Superior temporal gyrus (tissue), 1 donor: ENCODE data around the gene ARCN1.

Experiments used
- DNase-seq: peaks from one replicate; pipeline ENCODE4 v3.0.0-alpha.2; 2016; ENCODE audit errors: extremely low spot score

Gene ARCN1

GRCh38 chr11:118572061-118572980 lies at the start of gene ARCN1:
Gene ARCN1, plus strand, starts transcription at chr11:118572409. Its CDS starts 139 bp downstream, at chr11:118572548.
- DNase-seq: peak; percentile 77

DNA sequence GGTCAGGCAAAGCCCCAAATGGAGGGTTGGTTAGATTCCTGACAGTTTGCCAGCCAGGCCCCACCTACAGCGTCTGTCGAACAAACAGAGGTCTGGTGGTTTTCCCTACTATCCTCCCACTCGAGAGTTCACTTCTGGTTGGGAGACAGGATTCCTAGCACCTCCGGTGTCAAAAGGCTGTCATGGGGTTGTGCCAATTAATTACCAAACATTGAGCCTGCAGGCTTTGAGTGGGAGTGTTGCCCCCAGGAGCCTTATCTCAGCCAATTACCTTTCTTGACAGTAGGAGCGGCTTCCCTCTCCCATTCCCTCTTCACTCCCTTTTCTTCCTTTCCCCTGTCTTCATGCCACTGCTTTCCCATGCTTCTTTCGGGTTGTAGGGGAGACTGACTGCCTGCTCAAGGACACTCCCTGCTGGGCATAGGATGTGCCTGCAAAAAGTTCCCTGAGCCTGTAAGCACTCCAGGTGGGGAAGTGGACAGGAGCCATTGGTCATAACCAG lies 49.6 kb upstream of the ARCN1 start:
- DNase-seq: no peak

GRCh38 chr11:118524356-118524755 lies 47.9 kb upstream of the ARCN1 start:
- DNase-seq: no peak

DNA sequence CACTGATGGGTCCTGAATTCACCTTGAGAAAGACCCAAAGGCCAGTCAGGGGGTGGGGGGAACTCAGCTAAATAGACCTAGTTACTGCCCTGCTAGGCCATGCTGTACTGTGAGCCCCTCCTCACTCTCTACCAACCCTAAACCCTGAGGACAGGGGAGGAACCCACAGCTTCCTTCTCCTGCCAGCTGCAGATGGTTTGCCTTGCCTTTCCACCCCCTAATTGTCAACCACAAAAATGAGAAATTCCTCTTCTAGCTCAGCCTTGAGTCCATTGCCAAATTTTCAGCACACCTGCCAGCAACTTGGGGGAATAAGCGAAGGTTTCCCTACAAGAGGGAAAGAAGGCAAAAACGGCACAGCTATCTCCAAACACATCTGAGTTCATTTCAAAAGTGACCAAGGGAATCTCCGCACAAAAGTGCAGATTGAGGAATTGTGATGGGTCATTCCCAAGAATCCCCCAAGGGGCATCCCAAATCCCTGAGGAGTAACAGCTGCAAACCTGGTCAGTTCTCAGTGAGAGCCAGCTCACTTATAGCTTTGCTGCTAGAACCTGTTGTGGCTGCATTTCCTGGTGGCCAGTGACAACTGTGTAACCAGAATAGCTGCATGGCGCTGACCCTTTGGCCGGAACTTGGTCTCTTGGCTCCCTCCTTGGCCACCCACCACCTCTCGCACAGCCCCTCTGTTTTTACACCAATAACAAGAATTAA lies 47.3 kb upstream of the ARCN1 start:
- DNase-seq: no peak

DNA sequence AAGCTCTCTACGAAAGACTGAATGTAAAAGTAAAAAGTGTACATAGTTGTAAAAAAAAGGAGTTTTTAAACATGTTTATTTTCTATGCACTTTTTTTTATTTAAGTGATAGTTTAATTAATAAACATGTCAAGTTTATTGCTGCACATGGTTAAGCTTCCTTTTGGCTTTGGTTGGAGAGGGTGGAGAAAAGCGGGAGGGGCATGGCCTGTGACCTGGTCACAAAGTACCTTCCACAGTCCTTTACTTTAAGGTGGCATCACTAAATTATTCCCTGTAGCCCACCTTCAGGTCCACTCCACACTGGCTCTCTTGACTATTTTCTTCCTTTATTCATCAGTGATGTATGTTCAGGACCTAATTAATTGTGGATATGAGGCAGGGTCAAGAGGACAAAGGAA lies 45.5 kb upstream of the ARCN1 start:
- no peak for DNase-seq

DNA sequence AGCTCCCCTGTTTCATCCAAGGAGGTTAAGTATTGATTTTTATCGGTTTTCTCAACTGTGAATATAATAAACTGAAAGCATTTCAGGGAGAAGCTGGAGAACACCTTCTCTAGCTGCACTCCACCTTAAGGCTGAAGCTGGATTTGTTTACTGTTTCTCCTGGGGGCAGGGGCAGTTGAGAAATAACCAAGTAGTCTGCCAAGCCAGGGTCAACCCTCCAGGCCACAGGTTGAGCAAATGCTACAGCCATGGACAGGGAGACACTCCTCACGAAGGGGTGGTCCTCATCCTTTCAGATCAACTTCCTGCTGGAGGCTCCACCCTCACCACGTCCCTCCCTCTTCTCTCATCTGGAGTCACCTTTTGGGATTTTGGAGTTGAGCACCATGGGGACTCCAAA lies 45.1 kb upstream of the ARCN1 start, which contains the start of gene TTC36:
Gene TTC36 (plus strand): TSS at position 366 of the 400 bp plus-strand sequence. CDS start 21 bp downstream, at position 387.
- no peak for DNase-seq

DNA sequence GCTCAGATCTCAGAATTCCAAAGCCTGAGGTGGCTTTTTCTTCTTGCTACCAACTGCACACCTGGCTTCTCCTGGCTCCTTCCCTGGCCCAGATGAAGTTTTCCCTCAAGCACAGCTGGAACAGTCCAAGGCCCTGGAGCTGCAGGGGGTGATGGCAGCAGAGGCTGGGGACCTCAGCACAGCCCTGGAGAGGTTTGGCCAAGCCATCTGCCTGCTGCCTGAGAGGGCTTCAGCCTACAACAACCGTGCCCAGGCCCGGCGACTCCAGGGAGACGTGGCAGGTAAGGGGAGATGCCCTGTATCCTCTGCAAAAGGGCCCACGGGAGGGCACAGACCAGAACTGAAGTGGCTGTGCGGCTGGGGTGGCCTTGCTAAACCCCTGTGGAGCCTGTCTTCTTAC lies 43.7 kb upstream of the ARCN1 start:
- no peak for DNase-seq

GRCh38 chr11:118529584-118530175 lies 42.5 kb upstream of the ARCN1 start:
- no peak for DNase-seq

DNA sequence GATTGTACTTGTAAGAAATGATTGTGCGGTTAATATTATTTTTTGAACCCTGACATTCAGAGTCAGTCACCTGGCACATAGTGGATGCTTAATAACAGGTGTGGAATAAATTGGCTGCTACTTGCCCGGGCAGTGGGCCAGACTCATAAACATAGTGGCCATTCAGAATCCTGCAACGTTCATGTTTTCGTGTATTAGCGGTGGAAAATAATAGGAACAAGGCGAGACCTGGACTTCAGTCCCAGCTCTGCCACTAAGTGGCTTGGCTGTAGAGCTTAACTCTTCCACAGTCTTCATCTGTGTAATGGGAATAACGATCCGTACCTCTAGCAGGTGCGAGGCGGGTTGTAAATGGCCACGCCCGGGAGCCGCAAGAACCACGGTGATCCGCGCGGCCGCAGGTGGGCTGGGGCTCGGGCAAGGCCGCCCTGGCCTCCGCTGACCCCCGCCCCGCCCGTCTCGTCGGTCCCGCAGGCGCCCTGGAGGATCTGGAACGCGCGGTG lies 42.0 kb upstream of the ARCN1 start:
- peak; percentile 16 for DNase-seq

DNA sequence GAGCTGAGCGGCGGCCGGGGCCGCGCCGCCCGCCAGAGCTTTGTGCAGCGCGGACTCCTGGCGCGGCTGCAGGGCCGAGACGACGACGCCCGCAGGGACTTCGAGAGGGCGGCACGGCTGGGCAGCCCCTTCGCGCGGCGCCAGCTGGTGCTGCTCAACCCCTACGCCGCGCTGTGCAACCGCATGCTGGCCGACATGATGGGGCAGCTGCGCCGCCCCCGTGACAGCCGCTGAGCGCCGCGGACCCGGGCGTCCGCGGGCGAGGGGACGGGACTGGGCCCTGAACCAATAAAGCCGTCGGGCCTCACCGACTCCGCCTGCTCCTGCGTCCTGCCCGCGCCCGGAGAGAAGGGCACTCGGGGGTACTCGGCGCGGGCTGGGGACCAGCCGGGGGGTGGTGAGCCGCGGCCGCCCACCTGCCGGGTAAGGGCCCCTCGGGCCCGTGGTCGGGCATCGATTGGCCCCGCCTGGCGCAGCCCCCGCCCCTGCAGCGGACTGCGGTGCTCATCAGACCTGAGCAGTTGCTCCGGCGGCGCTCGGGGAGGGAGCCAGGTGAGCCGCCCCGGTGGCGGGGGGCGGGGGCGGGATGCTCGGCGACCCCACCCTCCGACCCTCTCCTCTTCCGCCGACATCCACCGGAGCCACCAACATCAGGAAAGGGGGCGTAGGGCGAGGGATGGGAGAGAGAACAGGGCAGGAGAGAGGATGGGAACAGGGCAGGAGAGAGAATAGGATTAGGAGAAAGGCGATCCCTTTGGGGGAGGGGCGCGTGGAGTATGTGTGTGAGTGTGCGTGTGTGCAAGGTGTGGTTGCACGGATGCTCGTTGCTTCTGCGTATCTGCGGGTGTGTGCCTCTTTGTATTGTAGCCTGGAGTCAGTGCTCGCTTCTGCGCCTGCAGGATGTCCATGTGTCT lies 41.3 kb upstream of the ARCN1 start, which contains the start of gene TMEM25:
Gene TMEM25 (plus strand): TSS at position 510 of the 914 bp plus-strand sequence. CDS start 610 bp downstream, outside the sequence.
- DNase-seq: peak; percentile 62

DNA sequence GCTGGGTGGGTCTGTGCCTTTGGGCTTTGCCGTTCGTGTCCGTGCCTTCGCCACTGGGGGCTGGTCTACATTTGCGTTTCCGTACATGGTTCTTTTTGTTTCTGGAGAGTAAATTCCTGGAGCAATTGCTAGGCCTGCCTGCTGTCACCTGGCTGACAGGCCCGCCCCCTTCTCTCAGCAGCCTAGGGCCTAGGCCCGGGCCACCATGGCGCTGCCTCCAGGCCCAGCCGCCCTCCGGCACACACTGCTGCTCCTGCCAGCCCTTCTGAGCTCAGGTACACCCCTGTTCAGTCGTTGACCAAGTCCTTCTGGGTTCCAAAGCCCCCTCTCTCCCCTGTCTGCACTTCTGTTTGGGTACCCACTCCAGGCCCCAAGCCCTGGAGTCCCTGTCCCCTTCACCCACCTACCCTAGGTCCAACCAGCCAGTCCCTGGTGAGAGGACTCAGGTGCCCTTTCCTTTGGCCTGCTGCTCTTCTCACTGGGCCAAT lies 40.6 kb upstream of the ARCN1 start:
- DNase-seq: no peak

DNA sequence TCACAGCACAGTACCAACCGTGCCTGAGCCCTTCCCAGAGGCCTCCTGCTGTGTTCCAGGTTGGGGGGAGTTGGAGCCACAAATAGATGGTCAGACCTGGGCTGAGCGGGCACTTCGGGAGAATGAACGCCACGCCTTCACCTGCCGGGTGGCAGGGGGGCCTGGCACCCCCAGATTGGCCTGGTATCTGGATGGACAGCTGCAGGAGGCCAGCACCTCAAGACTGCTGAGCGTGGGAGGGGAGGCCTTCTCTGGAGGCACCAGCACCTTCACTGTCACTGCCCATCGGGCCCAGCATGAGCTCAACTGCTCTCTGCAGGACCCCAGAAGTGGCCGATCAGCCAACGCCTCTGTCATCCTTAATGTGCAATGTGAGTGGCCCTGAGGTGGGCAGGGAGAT lies 40.1 kb upstream of the ARCN1 start:
- no peak for DNase-seq

- no peak for DNase-seq
These were observed 39.1 kb upstream of the ARCN1 start for GRCh38 chr11:118532852-118533768.

DNA sequence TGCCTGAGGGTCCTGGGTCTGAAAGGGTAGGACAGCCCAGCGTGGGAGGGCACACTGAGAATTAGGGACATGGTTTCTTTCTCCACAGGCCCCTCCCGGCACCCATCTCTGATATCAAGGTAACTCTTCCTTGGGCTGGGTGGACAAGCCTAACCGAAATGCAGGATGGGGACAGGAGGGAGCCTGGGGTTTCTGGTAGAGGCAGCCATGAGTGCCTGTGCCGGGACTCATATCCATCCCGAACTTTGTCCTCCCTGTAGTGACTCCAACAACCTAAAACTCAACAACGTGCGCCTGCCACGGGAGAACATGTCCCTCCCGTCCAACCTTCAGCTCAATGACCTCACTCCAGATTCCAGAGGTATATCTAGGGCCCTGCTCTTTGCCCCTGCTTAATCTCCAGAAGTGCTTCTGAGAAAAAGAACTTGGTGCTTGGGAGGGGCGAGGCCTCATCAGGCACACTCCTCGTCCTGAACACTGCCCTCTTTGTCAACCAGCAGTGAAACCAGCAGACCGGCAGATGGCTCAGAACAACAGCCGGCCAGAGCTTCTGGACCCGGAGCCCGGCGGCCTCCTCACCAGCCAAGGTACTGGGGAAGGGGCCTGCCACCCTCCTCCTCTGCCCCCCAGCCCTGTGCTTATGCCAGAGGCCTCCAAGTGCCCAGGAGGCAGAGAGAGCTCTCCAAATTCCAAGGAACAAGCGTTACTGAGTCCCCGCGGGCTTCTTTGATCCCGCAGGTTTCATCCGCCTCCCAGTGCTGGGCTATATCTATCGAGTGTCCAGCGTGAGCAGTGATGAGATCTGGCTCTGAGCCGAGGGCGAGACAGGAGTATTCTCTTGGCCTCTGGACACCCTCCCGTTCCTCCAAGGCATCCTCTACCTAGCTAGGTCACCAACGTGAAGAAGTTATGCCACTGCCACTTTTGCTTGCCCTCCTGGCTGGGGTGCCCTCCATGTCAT lies 38.2 kb upstream of the ARCN1 start:
- peak; percentile 55 for DNase-seq

DNA sequence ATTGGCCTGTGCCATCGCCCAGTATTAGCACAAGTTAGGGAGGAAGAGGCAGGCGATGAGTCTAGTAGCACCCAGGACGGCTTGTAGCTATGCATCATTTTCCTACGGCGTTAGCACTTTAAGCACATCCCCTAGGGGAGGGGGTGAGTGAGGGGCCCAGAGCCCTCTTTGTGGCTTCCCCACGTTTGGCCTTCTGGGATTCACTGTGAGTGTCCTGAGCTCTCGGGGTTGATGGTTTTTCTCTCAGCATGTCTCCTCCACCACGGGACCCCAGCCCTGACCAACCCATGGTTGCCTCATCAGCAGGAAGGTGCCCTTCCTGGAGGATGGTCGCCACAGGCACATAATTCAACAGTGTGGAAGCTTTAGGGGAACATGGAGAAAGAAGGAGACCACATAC lies 36.9 kb upstream of the ARCN1 start:
- no peak for DNase-seq

GRCh38 chr11:118536726-118537125 lies 35.5 kb upstream of the ARCN1 start:
- no peak for DNase-seq

- no peak for DNase-seq
These were observed 34.7 kb upstream of the ARCN1 start for GRCh38 chr11:118537409-118537980.
